ENCODE measurements around the gene HIC2.

Gene HIC2

DNA sequence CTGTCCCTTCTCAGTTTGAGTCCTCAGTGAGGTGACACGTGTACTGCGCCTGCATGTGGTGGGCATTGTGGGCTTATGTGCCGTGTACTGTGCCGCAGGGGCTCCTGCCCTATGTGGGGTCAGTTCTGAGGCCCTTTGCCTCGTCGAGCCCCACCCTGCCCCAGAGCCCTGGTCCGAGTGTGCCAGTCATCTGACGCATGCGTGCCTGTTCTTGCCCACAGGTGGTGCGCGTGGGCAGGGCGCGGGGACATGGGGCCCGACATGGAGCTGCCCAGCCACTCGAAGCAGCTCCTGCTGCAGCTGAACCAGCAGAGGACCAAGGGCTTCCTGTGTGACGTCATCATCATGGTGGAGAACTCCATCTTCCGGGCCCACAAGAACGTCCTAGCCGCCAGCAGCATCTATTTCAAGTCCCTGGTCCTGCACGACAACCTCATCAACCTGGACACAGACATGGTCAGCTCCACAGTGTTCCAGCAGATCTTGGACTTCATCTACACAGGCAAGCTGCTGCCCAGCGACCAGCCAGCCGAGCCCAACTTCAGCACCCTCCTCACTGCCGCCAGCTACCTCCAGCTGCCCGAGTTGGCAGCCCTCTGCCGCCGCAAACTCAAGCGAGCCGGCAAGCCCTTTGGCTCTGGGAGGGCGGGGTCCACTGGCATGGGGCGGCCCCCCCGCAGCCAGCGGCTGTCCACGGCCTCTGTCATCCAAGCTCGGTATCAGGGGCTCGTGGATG lies 27.7 kb downstream of the HIC2 start:
- no peak overlapping the region for H3K4me3 ChIP-seq (ENCODE audit: low read length)
- DNase-seq (ENCODE audit: low read depth) = no peak
- TF ChIP-seq, protein P1, sequence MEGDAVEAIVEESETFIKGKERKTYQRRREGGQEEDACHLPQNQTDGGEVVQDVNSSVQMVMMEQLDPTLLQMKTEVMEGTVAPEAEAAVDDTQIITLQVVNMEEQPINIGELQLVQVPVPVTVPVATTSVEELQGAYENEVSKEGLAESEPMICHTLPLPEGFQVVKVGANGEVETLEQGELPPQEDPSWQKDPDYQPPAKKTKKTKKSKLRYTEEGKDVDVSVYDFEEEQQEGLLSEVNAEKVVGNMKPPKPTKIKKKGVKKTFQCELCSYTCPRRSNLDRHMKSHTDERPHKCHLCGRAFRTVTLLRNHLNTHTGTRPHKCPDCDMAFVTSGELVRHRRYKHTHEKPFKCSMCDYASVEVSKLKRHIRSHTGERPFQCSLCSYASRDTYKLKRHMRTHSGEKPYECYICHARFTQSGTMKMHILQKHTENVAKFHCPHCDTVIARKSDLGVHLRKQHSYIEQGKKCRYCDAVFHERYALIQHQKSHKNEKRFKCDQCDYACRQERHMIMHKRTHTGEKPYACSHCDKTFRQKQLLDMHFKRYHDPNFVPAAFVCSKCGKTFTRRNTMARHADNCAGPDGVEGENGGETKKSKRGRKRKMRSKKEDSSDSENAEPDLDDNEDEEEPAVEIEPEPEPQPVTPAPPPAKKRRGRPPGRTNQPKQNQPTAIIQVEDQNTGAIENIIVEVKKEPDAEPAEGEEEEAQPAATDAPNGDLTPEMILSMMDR (conservative IDR thresholded peaks at IDR 0.05; ENCODE audit: low read length) = no peak

DNA sequence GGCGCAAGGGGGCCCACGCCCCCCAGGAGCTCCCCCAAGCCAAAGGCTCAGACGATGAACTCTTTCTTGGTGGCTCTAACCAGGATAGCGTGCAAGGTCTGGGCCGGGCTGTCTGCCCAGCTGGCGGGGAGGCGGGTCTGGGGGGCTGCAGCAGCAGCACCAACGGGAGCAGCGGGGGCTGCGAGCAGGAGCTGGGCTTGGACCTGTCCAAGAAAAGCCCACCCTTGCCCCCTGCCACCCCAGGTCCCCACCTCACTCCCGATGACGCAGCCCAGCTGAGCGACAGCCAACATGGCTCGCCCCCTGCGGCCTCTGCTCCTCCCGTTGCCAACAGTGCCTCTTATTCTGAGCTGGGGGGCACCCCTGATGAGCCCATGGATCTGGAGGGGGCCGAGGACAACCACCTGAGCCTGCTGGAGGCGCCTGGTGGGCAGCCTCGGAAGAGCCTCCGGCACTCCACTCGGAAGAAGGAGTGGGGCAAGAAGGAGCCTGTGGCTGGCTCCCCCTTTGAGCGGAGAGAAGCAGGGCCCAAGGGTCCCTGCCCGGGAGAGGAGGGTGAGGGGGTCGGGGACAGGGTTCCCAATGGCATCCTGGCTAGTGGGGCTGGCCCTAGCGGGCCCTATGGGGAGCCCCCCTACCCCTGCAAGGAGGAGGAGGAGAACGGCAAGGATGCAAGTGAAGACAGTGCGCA lies 28.4 kb downstream of the HIC2 start:
- no peak for DNase-seq (ENCODE audit: low read depth)
- TF ChIP-seq, protein P1 (conservative IDR thresholded peaks at IDR 0.05; ENCODE audit: low read length) = no peak
- no peak overlapping the region for H3K4me3 ChIP-seq (ENCODE audit: low read length)

DNA sequence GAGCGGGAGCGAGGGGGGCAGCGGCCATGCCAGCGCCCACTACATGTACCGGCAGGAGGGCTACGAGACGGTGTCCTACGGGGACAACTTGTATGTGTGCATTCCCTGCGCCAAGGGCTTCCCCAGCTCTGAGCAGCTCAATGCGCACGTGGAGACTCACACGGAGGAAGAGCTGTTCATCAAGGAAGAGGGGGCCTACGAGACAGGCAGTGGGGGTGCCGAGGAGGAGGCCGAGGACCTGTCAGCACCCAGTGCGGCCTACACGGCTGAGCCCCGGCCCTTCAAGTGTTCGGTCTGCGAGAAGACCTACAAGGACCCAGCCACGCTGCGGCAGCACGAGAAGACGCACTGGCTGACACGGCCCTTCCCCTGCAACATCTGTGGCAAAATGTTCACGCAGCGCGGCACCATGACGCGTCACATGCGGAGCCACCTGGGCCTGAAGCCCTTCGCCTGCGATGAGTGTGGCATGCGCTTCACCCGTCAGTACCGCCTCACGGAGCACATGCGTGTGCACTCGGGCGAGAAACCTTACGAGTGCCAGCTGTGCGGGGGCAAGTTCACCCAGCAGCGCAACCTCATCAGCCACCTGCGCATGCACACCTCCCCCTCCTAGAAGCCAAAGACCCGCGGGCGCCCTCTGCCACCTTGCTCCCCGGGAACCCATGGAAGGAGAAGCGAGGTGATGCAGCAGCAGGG lies 29.1 kb downstream of the HIC2 start:
- H3K4me3 ChIP-seq (ENCODE audit: low read length) = no peak overlapping the region
- TF ChIP-seq, protein P1 (conservative IDR thresholded peaks at IDR 0.05; ENCODE audit: low read length) = no peak
- no peak for DNase-seq (ENCODE audit: low read depth)

DNA sequence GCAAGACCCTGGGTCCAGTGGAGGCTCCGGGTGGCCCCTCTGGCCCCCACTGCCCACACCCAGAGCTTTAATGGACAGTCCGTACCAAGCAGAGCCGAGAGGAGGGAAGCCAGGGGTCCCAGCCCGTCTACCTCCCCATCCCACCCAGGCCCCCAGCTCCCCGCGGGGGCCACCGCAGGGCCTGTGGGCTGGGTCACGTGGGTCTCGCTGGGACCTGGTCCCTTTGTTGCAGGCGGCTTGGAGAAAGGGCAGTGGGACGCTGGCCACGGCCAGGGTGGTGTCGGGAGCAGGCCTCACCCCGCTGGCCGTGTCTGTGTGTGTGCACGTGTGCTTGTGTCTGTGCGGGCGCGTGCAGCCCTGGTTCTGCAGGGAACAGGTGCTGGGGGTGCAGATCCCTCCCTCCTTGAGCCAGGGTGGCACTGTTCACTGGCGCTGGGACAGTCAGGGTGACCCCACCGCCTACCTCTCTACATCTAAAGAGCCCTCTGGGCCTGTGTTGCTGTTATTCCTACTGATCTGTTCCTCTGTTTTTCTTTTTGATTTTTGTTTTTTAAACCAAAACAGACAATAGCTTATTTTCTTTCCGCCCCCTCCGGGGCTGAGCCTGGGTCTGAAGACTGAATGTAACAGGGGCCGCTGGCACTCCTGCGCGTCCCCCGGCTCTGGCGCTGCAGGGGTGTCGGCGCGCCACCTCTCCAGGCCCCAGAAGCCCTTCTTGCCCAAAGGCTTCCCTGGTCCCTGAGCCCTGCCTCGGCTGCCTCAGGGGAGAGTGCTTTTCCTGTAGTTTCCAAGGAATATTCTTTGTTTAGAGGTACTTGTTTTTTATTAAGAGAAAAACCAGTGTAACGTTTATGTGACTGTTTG lies 29.9 kb downstream of the HIC2 start:
- H3K4me3 ChIP-seq (ENCODE audit: low read length) = no peak overlapping the region
- DNase-seq (ENCODE audit: low read depth) = no peak
- TF ChIP-seq, protein P1 (conservative IDR thresholded peaks at IDR 0.05; ENCODE audit: low read length) = no peak

DNA sequence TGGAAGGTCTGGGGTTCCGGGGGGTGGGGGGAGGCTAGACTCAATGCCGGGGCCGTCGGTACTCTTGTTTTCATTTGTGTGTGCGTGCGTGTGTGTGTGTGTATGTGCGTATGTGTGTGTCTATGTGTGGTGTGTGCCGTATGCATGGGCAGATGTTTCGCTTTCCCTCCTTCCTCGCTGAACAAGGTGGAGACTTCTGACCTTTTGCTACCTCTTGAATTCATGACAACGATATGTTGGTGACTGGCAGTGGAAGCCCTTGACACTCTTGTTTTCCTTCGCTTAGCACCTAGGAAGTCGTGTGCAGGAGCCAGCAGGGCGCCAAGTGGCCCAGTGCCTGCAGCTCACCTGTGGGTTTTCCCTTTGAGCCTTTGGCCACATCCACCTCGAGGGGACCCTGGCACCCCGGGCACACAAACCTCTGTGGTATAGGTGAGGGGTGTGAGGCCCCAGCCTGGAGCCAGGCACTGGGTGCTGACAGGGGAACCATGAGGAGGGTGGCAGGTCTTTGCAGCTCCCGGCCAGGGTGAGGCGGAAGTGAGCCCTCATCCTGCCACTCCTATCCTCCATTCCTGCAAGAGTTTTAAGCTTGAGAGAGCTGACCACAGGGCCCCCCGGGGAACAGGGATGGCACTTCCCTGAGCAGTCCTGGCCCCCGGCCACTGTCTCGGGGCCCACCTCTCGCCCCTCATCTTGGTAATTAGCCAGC lies 30.7 kb downstream of the HIC2 start:
- DNase-seq (ENCODE audit: low read depth) = no peak
- TF ChIP-seq, protein P1 (conservative IDR thresholded peaks at IDR 0.05; ENCODE audit: low read length) = no peak
- H3K4me3 ChIP-seq (ENCODE audit: low read length) = no peak overlapping the region
